EH (cell line): ENCODE data around the gene CPSF7.
A peak's percentile ranks its signal among the peaks of the same experiment; 100 is the strongest.
"Not testable (repeated sequence)": the region's sequence is repeated elsewhere in the genome, so short reads cannot be mapped to it uniquely, and the experiment has no call there.

Source experiments
- DNase-seq: peaks from one replicate; pipeline ENCODE4 v3.0.0-alpha.2; 2015; ENCODE audit warnings: low read depth

The CPSF7 gene

DNA sequence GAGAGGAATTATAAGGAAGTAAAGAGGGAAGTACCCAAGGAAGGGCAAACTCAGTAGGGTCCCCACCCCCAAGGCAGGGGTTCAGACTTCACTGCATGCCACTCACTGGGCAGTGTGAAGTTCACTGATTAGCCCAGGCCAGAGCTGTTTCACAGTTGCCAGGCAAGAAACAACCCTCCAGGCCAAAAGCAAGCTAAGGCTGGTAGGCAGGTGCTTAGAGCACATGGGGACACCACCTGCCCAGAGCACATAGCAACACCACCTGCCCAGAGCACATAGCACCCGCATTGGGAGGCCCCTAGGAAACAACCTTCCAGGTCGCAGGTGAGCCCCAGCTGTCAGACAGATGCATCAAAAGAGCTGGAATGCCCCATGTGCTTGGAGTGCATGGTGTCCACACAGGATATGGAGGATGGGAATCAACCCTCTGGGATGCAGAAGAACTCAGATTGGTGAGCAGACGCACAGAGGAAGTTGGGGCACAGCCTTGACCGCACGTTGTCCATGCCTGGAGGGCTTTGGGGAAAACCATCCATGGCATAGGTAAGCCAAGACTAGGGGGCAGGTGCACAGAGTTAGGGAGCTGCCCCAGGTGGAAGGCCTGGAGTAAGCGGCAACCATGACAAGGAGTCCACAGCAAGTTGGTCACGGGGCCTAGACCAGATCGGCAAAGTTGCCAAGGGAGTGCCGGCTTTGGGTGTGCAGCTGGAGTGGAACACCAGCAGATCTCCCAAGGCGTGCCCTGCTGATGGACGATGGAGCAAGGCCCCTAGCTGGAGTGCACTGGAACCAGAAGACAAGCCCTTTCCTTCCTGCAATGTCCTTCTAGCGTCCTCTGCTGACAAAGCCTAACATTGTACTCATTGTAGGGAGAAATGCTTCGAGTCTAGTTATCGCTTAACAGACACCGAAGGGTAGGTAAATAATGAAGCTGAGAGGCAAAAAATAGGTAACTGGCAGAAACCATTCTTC, 45.2 kb downstream of the CPSF7 start:
- no peak for DNase-seq

DNA sequence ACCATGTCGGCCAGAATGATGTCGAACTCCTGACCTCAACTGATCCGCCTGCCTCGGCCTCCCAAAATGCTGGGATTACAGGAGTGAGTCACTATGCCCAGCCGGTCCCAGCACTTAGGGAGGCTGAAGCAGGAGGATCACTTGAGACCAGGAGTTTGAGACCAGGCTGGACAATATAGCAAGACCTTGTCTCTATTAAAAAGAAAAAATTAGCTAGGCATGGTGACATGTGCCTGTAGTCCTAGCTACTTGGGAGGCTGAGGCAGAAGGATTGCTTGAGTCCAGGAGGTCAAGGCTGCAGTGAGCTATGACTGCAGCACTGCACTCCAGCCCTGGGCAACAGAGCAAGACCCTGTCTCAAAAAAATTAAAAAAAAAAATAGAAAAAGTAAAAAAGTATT, 45.9 kb downstream of the CPSF7 start:
- DNase-seq = not testable (repeated sequence)

DNA sequence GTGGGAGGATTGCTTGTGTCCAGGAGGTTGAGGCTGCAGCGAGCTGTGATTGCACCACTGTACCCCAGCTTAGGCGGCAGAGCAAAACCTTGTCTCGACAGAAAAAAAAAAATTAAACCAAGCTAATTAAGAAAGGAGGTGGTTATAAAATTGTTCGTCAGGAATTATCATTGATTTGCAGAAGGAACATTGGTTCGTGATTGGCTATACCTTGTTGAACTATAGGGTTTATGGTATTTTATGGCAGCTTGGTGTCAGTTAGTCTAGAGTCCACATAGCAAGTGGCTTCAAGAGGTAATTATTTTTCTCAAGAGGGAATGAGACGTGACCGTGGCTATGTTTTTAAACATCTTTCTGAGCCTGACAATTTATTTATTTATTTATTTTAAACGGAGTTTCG, 48.9 kb downstream of the CPSF7 start:
- DNase-seq = no peak

DNA sequence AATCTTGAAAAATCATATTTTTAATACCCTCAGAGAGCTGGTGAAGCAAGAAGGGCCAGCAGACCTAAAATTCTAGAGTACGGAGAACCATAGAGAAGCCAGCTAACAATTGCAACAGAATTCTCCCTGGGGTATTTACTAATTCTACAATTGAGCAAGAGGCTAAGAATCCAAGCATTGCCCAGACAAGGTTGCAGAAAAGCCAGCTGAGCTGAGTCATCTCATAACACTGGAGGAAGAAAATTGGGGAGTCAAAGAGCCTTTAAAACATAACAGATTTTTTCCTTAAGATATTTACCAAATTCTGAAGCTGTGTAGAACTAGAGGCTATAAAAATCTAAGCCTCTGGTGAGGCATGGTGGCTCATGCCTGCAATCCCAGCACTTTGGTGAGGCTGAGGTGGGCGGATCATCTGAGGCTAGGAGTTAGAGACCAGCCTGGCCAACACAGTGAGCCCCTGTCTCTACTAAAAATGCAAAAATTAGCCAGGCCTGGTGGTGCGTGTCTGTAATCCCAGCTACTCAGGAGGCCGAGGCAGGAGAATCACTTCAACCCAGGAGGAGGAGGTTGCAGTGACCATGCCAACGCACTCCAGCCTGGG, 51.0 kb downstream of the CPSF7 start:
- DNase-seq = peak; percentile 96

DNA sequence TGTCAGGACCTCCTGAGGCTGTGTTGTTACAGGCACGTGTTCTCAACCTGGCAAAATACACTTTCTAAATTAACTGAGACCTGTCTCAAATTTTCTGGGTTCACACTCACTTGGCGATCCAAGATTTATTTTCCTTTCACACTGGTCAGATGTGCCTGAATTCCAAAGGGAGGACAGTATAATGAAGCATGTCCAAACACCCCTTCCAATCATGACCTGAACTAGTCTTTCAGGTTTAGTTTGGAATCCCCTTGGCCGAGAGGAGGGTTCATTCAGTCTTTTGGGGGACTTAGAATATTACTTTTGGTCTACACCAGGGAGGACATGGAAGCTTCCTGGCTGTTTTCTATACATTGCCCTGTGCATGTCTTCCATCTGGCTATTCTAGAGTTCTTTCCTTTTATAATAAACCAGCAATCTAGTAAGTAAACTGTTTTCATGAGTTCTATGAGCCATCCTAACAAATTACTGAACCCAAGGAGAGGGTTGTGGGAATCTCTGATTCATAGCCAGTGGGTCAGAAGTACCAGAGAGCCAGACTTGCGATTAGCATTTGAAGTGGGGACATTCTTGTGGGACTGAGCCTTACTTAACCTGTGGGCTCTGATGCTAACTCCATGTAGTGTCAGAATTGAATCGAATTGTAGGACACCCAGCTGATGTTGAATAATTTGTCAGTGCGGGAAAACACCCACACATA, 52.2 kb downstream of the CPSF7 start:
- DNase-seq = peak; percentile 61

DNA sequence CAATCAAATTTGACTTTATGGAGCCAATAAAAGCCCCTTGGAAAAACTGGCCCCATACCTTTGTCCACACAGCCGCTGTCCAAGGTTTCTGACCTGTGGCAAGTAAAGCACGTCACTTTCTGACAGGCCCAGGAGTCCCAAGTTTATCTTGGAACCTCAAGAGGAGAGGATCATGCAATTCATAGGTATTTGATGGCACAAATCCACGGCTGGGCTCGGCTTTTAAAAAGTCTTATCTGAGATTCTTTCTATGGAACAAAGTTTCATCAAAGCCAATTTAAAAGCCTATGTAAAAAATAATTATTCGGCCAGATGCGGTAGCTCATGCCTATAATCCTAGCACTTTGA, 54.0 kb downstream of the CPSF7 start:
- DNase-seq = no peak

DNA sequence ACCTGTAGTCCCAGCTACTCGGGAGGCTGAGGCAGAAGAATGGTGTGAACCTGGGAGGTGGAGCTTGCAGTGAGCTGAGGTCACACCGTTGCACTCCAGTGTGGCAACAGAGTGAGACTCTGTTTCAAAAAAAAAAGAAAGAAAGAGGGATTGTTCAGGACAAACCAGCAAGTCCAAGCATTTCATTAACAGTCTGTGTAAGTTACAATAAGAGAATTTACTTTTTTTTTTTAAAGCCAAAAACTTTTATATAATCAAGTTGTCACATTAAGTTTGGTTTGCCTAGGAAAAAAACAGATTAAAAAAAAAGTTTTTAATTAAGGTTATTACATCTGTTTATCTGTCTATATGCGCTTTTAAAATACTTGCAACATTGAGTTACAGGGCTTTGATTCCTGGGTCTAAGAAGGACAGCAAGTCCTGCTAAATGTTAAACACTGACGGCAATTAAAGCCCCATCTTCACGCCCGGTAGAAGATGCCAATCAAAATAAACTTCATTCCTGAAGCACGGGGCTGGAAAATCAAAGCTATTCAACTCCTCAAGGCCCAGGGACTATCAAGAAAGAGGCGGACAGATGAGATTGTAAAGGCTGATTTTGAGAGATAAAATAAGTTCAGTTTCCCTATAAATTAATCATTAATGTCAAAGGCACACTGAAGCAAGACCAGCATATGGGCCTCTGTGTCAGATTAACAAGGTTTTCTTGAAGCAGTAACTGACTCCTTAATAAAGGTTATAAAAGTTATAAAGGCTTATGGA, 56.9 kb downstream of the CPSF7 start:
- DNase-seq = no peak

DNA sequence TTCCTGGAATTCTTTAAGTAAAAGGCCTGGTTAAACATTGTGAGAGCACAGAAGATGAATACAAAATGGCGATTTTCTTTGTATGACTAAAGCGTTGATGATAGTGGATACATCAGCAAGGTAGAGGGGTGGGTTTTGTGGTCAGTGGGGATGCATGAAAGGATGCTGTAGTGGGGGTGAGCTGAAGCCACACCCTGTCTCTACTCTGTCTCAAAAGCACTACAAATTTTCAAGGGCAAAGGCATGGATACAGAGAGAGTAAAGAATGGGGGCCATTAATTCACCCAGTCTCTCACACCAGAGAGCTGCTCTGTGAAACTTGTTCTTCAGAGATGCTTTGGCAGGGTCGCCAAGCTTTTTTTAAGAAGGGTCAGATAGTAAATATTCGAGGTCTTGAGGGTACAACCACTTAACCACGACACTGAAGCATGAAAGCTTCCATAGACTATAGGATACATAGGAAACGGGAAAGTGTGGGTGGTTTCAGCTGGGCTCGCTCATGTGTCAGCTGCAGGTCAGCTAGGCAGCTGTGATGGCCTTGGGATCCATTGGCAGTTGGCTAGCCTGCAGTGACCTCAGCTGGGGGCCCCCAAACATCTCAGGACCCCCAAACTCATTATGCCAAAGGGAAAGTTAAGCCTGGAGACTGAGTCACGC, 59.3 kb downstream of the CPSF7 start:
- no peak for DNase-seq

DNA sequence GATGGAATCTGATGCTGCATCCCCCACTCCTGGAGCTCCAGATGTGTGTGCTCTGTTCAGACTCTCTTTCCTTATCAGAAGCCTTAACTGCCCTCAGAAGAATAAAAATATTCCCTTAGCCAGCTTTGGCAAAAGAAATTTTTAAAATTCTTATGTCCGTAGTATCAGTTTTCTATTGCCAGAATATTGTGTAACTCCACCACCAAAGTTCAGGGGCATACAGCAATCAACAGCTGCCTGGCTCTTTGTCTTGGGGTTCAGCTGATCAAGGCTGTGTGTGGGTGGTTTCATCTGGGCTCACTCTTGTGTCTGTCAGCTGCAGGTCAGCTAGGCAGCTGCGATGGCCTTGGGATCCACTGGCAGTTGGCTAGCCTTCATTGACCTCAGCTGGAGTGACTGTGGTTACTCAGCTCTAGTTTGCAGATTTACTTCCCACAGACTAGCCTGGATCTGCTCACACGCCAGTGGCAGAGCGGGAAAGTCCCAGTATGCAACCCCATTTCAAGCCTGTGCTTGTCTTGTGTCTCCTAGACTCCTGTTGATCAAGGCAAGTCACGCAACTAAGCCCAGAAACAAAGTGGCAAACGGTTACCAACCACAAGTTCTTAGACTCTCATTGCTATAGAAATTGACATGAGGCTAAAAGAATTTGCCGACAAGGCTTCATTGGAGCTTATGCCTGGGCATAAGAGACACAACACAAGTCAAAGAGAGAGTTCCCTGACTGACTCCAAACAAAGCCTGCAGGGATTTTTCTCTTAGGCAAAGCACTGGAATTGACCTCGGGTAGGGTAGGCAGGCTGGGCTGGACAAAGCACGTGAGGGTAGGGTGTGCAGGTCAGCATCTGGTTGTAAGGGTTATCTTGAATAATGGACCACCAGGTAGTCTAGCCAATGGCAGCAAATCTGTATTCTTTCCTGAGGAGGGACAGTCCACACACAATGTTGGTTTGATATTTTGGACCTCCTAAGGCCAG, 60.1 kb downstream of the CPSF7 start:
- DNase-seq = no peak

DNA sequence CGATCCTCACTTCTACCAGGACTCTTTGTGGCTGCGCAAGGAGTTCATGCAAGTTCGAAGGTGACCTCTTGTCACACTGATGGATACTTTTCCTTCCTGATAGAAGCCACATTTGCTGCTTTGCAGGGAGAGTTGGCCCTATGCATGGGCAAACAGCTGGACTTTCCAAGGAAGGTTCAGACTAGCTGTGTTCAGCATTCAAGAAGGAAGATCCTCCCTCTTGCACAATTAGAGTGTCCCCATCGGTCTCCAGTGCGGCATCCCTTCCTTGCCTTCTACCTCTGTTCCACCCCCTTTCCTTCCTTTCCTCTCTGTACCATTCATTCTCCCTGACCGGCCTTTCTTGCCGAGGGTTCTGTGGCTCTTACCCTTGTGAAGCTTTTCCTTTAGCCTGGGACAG, 61.1 kb downstream of the CPSF7 start:
- no peak for DNase-seq

DNA sequence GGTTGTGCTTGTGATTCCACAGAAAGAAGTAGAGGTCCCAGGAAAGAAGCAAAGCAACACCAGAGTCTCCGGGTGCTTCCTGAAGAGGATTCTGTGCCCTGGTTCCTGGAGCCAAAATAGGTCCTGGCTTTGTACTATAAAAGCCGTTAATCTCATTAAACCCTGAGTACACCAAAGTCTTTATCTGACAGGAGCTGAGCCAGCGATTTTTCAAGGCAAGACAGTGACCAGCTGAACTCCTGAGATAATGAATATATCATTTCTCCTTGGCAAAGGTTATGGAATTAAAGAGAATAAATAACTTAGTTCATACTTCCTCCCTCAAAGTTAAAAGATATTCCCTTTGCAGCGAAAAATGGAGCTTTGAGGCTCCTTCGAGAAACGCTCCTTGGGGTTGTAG, 62.4 kb downstream of the CPSF7 start:
- DNase-seq = no peak

DNA sequence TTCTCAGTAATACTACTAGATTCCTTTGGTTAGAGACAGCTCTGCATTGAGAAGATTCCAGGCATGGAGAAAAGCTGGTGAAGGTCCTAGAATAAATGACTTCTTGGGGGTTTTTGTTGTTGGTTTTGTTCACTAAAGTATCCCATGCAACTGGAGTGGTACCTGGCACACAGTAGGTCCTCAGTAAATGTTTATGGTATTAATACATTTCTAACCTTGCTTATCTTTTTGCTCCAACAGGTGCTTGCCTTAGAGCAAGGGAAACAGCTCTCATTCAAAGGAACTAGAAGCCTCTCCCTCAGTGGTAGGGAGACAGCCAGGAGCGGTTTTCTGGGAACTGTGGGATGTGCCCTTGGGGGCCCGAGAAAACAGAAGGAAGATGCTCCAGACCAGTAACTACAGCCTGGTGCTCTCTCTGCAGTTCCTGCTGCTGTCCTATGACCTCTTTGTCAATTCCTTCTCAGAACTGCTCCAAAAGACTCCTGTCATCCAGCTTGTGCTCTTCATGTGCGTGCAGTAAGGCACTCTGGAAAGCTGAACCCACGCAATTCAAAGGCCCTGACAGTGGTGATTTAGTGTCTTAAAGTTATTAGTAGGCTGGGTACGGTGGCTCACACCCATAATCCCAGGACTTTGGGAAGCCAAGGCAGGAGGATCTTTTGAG, 65.6 kb downstream of the CPSF7 start:
- DNase-seq = no peak

DNA sequence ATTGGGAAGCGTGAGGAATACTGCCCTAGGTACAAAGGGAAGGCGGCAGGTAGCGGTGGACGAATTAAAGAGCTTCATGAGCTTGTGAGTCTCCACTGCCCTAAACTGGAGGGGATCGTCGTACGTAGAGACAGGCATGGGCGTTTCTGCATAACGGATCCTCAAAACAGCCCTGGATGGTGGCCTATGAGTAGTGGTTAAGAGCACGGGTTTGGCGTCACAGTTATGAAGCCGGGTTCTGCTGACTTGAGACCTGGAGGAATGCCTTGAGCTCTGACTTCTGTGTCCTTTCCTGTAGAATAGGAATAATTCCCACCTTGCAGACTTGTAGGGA, 67.3 kb downstream of the CPSF7 start:
- DNase-seq = peak; percentile 58

DNA sequence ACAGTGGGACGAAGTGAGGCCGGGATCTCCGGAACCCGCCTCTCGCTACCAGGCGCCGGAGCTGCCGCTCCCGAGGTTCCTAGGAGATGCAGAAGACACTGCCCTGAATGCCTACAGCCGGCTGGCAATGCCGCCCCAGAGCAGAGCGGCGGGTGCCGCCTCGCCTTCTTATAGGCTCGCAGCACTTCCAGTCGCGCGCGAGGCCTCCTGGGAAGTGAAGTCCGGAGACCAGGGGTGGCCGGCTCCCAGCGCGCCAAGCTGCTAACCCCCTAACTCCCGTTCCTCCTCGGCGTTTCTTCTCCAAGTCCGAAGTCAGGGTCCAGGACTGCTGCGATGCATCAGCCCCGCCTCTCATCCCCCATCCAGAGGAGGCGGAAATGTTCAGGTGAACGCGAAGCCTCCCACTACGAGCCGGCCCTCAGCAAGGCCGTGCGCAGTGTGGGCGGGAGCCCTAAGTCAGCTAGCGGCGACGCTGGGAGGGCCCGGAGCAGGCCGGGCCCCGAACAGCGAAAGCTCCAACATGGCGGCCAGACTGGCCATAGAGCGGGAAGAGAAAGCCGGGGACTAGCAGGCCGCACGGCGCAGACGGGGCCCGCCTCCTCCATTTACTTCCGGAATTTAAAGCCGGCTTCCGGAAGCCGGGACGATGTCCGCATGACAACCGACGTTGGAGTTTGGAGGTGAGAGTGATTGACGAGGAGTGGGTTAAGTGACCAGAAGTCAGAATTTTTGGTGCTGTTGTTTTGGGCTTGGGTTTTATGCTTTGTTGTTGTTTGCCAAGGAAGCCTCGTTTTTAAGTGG, 67.8 kb downstream of the CPSF7 start, which contains the start of the genes CYB561A3 and TMEM138:
Gene CYB561A3 (minus strand): TSS at position 142 of the 801 bp plus-strand sequence. CDS start 5,169 bp downstream, outside the sequence.
Gene TMEM138 (plus strand): TSS at position 634 of the 801 bp plus-strand sequence. CDS start 2,017 bp downstream, outside the sequence.
- DNase-seq = peak; percentile 94

DNA sequence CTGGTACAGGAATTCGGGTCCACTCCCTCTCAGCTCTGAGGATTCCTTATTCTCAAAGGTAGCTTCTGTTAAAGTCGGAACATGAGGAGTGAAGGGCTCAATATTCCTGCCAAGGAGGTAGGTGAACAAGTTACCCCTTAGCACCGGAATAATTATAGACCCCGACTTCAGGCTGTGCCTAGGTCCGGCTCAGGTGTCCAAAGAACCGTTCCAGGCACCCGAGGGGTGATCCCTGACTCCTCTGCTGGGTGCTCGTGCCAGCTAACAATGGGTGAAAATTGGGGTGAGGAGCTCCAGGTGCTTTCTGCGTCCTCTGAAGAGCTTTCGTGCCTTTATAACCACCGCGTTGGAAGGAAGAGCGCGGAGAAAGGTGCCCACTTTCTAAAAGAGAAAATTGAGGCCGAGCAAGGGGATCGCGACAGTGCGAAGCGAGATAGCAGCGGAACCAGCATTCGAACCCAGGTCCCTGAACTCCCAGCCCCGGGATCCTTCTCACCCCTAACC, 68.5 kb downstream of the CPSF7 start:
- DNase-seq = no peak

DNA sequence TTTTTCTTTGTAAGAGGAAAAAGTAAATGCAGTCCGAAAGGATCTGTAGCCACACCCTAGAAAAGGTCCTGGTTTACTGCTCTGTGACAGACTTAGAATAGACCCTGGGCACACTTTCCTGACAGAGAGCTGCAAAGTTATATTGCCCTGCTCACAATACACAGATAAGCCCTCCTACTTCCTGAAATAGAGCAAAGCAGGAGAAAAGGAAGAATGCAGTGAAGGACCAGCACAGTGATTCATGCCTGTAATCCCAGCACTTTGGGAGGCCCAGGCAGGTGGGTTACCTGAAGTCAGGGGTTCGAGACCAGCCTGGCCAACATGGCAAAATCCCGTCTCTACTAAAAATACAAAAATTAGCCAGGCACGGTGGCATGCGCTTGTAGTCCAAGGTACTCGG, 70.3 kb downstream of the CPSF7 start:
- no peak for DNase-seq

DNA sequence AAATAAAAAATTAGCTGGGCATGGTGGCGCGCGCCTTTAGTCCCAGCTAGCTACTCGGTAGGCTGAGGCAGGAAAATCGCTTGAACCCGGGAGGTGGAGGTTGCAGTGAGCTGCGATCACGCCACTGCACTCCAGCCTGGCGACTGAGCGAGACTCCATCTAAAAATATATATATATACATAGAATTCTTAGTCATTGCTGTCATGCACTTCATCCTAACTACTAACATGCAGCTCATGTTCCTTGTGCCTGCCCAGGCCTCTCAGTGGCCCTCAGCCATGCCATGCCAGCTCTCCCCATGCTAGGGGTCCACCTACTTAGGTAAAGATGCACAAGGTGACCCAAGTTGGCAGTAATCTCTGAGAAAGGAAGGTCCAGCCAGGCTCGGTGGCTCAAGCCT, 71.2 kb downstream of the CPSF7 start:
- DNase-seq = no peak

DNA sequence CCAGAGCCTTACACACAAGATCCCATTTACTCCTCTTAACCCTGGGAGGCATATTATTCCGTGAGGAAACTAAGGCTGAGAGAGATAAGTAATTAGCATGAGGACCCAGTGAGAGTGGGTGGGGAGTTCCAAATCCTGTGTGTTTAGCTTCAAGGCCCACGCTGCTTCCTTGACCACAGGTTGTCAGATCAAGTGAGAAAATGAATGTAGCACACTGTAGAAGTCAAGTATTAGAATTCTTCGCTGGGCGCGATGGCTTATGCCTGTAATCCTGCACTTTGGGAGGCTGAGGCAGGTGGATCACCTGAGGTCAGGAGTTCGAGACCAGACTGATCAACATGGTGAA, 71.9 kb downstream of the CPSF7 start:
- DNase-seq = no peak
